ENCODE data around the gene KCNIP3.

- TF ChIP-seq CTCF (IDR thresholded peaks at IDR 0.05; ENCODE audit: insufficient read depth, low read depth, low read length) = no peak
- TF ChIP-seq EZH2 (IDR thresholded peaks at IDR 0.05; ENCODE audit: insufficient read depth, low read length) = no peak
Observed at GRCh38 chr2:95349568-95350322, 52.6 kb downstream of the KCNIP3 start.

Data from astrocyte (in vitro differentiated cells and primary cell).